HG03457 (cell line): ENCODE measurements around the gene CAPN1.
"Not testable (repeated sequence)": the region's sequence is repeated elsewhere in the genome, so short reads cannot be mapped to it uniquely, and the experiment has no call there.

Experiments
- ATAC-seq: cut with Tn5 transposase; IDR thresholded peaks from one replicate; pipeline ENCODE4 v1.9.1; 2021; ENCODE audit warnings: moderate number of reproducible peaks; ENCODE audit not compliant: unreplicated experiment

Gene CAPN1

GRCh38 chr11:65159012-65159411 is 22.7 kb upstream of the CAPN1 start:
- ATAC-seq = no peak

- ATAC-seq = no peak
Measured at GRCh38 chr11:65160643-65161042, 21.1 kb upstream of the CAPN1 start.

GRCh38 chr11:65163684-65164083 is 18.0 kb upstream of the CAPN1 start:
- no peak for ATAC-seq

- no peak for ATAC-seq
Measured at GRCh38 chr11:65165410-65166317, 16.1 kb upstream of the CAPN1 start.

GRCh38 chr11:65166893-65167292 is 14.8 kb upstream of the CAPN1 start:
- ATAC-seq = no peak

GRCh38 chr11:65167656-65168055 is 14.1 kb upstream of the CAPN1 start:
- no peak for ATAC-seq

GRCh38 chr11:65169164-65169641 is 12.5 kb upstream of the CAPN1 start:
- no peak for ATAC-seq

- no peak for ATAC-seq
Measured at GRCh38 chr11:65170058-65170534, 11.6 kb upstream of the CAPN1 start, which contains the start of gene SPDYC. TSS of gene SPDYC (plus strand) at chr11:65170233. CDS start at chr11:65171358, 1,125 bp downstream.

- ATAC-seq = no peak
Measured at GRCh38 chr11:65172600-65172999, 9.1 kb upstream of the CAPN1 start.

- ATAC-seq = not testable (repeated sequence)
Measured at GRCh38 chr11:65174571-65175010, 7.1 kb upstream of the CAPN1 start.

- no peak for ATAC-seq
Measured at GRCh38 chr11:65180877-65181568, 705 bp upstream of the CAPN1 start.

GRCh38 chr11:65182258-65183170 is 786 bp downstream of the CAPN1 start:
- no peak for ATAC-seq

GRCh38 chr11:65183201-65183891 is 1.6 kb downstream of the CAPN1 start:
- no peak for ATAC-seq

GRCh38 chr11:65184146-65184545 is 2.4 kb downstream of the CAPN1 start:
- no peak for ATAC-seq

GRCh38 chr11:65185171-65185570 is 3.4 kb downstream of the CAPN1 start:
- ATAC-seq = no peak

- ATAC-seq = no peak
Measured at GRCh38 chr11:65185869-65186341, 4.2 kb downstream of the CAPN1 start.

- no peak for ATAC-seq
Measured at GRCh38 chr11:65186701-65187100, 5.0 kb downstream of the CAPN1 start.

- ATAC-seq = no peak
Measured at GRCh38 chr11:65187146-65187675, 5.5 kb downstream of the CAPN1 start.

- no peak for ATAC-seq
Measured at GRCh38 chr11:65187971-65188461, 6.3 kb downstream of the CAPN1 start.
